ENCODE data around the gene IL36RN.
"Not testable (repeated sequence)": the region's sequence is repeated elsewhere in the genome, so short reads cannot be mapped to it uniquely, and the experiment has no call there.

Gene IL36RN

GRCh38 chr2:113091231-113091896, 32.4 kb downstream of the IL36RN start:
- DNase-seq (ENCODE audit: extremely low spot score) = no peak
- POLR2A ChIA-PET = no interaction called here
- no peak for TF ChIP-seq CTCF (IDR thresholded peaks at IDR 0.05; ENCODE audit: control extremely low read depth, extremely low read depth, low read depth, missing control alignments)
- CTCF ChIA-PET = interaction anchor here (1.0 to 1.9 kb wide), 3 partner anchors 12 to 47 kb away, joined by 3 to 7 read pairs (median 4); no protein-coding TSS in a partner anchor

- POLR2A ChIA-PET = no interaction called here
- TF ChIP-seq CTCF (IDR thresholded peaks at IDR 0.05; ENCODE audit: control extremely low read depth, extremely low read depth, low read depth, missing control alignments) = no peak
- no peak for DNase-seq (ENCODE audit: extremely low spot score)
- CTCF ChIA-PET = interaction anchor here (1.0 to 1.9 kb wide), 4 partner anchors 8 to 45 kb away, joined by 3 to 7 read pairs (median 4); no protein-coding TSS in a partner anchor
Measured at GRCh38 chr2:113092864-113093612, 34.0 kb downstream of the IL36RN start.

- CTCF ChIA-PET = interaction anchor here (1.0 to 1.9 kb wide), 5 partner anchors 9 to 44 kb away, joined by 3 to 7 read pairs (median 4); no protein-coding TSS in a partner anchor
- no peak for TF ChIP-seq CTCF (IDR thresholded peaks at IDR 0.05; ENCODE audit: control extremely low read depth, extremely low read depth, low read depth, missing control alignments)
- POLR2A ChIA-PET = no interaction called here
- no peak for DNase-seq (ENCODE audit: extremely low spot score)
Measured at GRCh38 chr2:113093613-113093977, 34.6 kb downstream of the IL36RN start.

- CTCF ChIA-PET; POLR2A ChIA-PET; DNase-seq (ENCODE audit: extremely low spot score): not testable (repeated sequence)
Measured at GRCh38 chr2:113096306-113096705, 37.3 kb downstream of the IL36RN start.

GRCh38 chr2:113096842-113097618, 38.0 kb downstream of the IL36RN start:
- DNase-seq (ENCODE audit: extremely low spot score); POLR2A ChIA-PET: not testable (repeated sequence)
- CTCF ChIA-PET = interaction anchor here (0.7 to 1.6 kb wide), 4 partner anchors 8 to 41 kb away, joined by 3 to 6 read pairs (median 3); partner anchors contain the start of gene IL36RN

GRCh38 chr2:113098041-113098440, 39.0 kb downstream of the IL36RN start:
- TF ChIP-seq CTCF (IDR thresholded peaks at IDR 0.05; ENCODE audit: control extremely low read depth, extremely low read depth, low read depth, missing control alignments) = no peak
- ChIA-PET POLR2A (no interaction called here), CTCF (interaction anchor here (0.7 to 1.6 kb wide), 10 partner anchors 9 to 293 kb away, joined by 3 to 6 read pairs (median 3); partner anchors contain the start of gene IL36RN)
- DNase-seq (ENCODE audit: extremely low spot score) = peak; percentile 39

GRCh38 chr2:113098532-113098931, 39.5 kb downstream of the IL36RN start:
- DNase-seq (ENCODE audit: extremely low spot score) = no peak
- ChIA-PET CTCF (interaction anchor here (0.9 to 1.6 kb wide), 9 partner anchors 10 to 292 kb away, joined by 3 to 6 read pairs (median 3); partner anchors contain the start of gene IL36RN), POLR2A (no interaction called here)
- TF ChIP-seq CTCF (IDR thresholded peaks at IDR 0.05; ENCODE audit: control extremely low read depth, extremely low read depth, low read depth, missing control alignments) = no peak
